Suppressor macrophage treated with lipopolysaccharide for 1 hour (primary cell): ENCODE results near the gene PRRC1.
"Not testable (repeated sequence)": the region's sequence is repeated elsewhere in the genome, so short reads cannot be mapped to it uniquely, and the experiment has no call there.

ENCODE experiments used
- DNase-seq, 3 donors: peaks; one replicate each; pipeline ENCODE4 v3.0.0-alpha.2; 2020 to 2022

The PRRC1 gene

GRCh38 chr5:127549551-127549950 is 32.1 kb downstream of the PRRC1 start:
- DNase-seq: no peak

- DNase-seq: peak in 2 of 3 donors; percentile 32 to 43
These were observed 33.4 kb downstream of the PRRC1 start for GRCh38 chr5:127550652-127551409.

GRCh38 chr5:127551410-127552041 is 34.1 kb downstream of the PRRC1 start:
- DNase-seq: no peak

GRCh38 chr5:127555826-127556225 is 38.4 kb downstream of the PRRC1 start:
- no peak for DNase-seq

GRCh38 chr5:127556609-127557334 is 39.3 kb downstream of the PRRC1 start:
- DNase-seq: no peak

- DNase-seq: no peak
These were observed 40.8 kb downstream of the PRRC1 start for GRCh38 chr5:127558273-127558672.

GRCh38 chr5:127561254-127561653 is 43.8 kb downstream of the PRRC1 start:
- no peak for DNase-seq

GRCh38 chr5:127562252-127562651 is 44.8 kb downstream of the PRRC1 start:
- DNase-seq: peak in 2 of 3 donors; percentile 5 to 12

- DNase-seq: no peak
These were observed 45.7 kb downstream of the PRRC1 start for GRCh38 chr5:127563136-127563535.

- DNase-seq: peak; percentile 76 to 85 (median 79)
These were observed 46.7 kb downstream of the PRRC1 start for GRCh38 chr5:127564002-127564769.

GRCh38 chr5:127565586-127566270 is 48.3 kb downstream of the PRRC1 start:
- DNase-seq: no peak

GRCh38 chr5:127567026-127567768 is 49.8 kb downstream of the PRRC1 start:
- DNase-seq: no peak

- no peak for DNase-seq
These were observed 50.7 kb downstream of the PRRC1 start for GRCh38 chr5:127568166-127568565.

GRCh38 chr5:127569471-127569870 is 52.0 kb downstream of the PRRC1 start:
- not testable (repeated sequence) for DNase-seq

GRCh38 chr5:127571314-127572131 is 54.1 kb downstream of the PRRC1 start:
- DNase-seq: no peak

- DNase-seq: no peak
These were observed 55.5 kb downstream of the PRRC1 start for GRCh38 chr5:127572930-127573329.

GRCh38 chr5:127574852-127575679 is 57.6 kb downstream of the PRRC1 start:
- DNase-seq: no peak

- no peak for DNase-seq
These were observed 60.0 kb downstream of the PRRC1 start for GRCh38 chr5:127577458-127577857.

- DNase-seq: no peak
These were observed 63.3 kb downstream of the PRRC1 start for GRCh38 chr5:127580731-127581130.

- no peak for DNase-seq
These were observed 64.0 kb downstream of the PRRC1 start for GRCh38 chr5:127581450-127581849.
